RWPE1 (cell line): ENCODE data around the gene GPC6.
A peak's percentile ranks its signal among the peaks of the same experiment; 100 is the strongest.

ENCODE experiments used
- CTCF ChIA-PET: fragments of 350-600 bp; sonication (Branson Sonifier 250); formaldehyde crosslinking; extraction: SDS; loops from one replicate; lab custom pipeline; 2021; lab: Yijun Ruan, JAX
- POLR2A ChIA-PET: fragments of 400-600 bp; formaldehyde crosslinking; extraction: SDS; loops from one replicate; lab custom pipeline; 2020; ENCODE audit warnings: antibody characterized with exemption; ENCODE audit not compliant: low non-redundant PET; lab: Yijun Ruan, JAX
- DNase-seq: peaks from one replicate; pipeline ENCODE4 v3.0.0; 2012; ENCODE audit warnings: low spot score
- H3K27ac ChIP-seq: fragments of 450-650 bp; 2 replicates; pipeline ENCODE4 v1.5.1; 2017
- CTCF ChIP-seq: fragments of 450-650 bp; conservative IDR thresholded peaks from 2 replicates; pipeline ENCODE4 v1.5.1; 2017; ENCODE audit warnings: low read depth, mild to moderate bottlenecking

The GPC6 gene

GRCh38 chr13:93262729-93263345, 36.2 kb downstream of the GPC6 start:
- POLR2A ChIA-PET = no interaction called here
- CTCF ChIA-PET = no interaction called here
- no peak for TF ChIP-seq CTCF
- peak overlapping the region; percentile 25; the same call in 1 of the 2 replicates for H3K27ac ChIP-seq
- DNase-seq = peak; percentile 53

GRCh38 chr13:93264876-93265275, 38.3 kb downstream of the GPC6 start:
- POLR2A ChIA-PET = no interaction called here
- DNase-seq = no peak
- CTCF ChIA-PET = no interaction called here
- no peak for TF ChIP-seq CTCF
- no peak overlapping the region for H3K27ac ChIP-seq

- CTCF ChIA-PET = no interaction called here
- DNase-seq = no peak
- no peak for TF ChIP-seq CTCF
- POLR2A ChIA-PET = no interaction called here
- no peak overlapping the region for H3K27ac ChIP-seq
Measured at GRCh38 chr13:93265800-93266199, 39.2 kb downstream of the GPC6 start.

GRCh38 chr13:93266681-93267080, 40.1 kb downstream of the GPC6 start:
- TF ChIP-seq CTCF = no peak
- no peak overlapping the region for H3K27ac ChIP-seq
- ChIA-PET CTCF (no interaction called here), POLR2A (no interaction called here)
- DNase-seq = no peak

GRCh38 chr13:93268327-93269028, 41.9 kb downstream of the GPC6 start:
- ChIA-PET CTCF (no interaction called here), POLR2A (no interaction called here)
- DNase-seq = no peak
- H3K27ac ChIP-seq = no peak overlapping the region
- no peak for TF ChIP-seq CTCF

GRCh38 chr13:93270769-93271742, 44.4 kb downstream of the GPC6 start:
- ChIA-PET CTCF (no interaction called here), POLR2A (no interaction called here)
- no peak overlapping the region for H3K27ac ChIP-seq
- no peak for DNase-seq
- TF ChIP-seq CTCF = no peak
